Measurements from ENCODE around the gene SLC25A43.
"Not testable (repeated sequence)": the region's sequence is repeated elsewhere in the genome, so short reads cannot be mapped to it uniquely, and the experiment has no call there.

SLC25A43 gene

DNA sequence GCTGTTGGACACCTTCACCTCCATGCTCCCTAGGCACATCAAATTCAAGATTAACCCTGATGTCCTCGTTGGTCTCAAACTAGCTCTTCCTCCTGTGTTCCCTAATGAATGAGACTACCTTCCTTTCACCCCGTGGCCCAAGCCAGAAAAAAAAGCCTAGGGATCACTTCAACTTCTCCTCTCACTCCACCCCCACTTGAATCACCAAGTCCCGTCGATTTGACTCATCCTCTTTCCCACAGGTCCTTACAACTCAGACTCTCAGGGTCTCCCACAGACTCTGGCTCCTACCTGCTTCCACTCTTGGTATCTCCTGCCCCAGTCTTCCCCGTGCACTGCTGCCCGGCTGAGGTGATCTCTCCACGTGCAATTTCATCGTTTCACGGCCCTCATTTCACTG is 8.5 kb downstream of the SLC25A43 start:
- no peak for DNase-seq (ENCODE audit: low read depth, low spot score)

DNA sequence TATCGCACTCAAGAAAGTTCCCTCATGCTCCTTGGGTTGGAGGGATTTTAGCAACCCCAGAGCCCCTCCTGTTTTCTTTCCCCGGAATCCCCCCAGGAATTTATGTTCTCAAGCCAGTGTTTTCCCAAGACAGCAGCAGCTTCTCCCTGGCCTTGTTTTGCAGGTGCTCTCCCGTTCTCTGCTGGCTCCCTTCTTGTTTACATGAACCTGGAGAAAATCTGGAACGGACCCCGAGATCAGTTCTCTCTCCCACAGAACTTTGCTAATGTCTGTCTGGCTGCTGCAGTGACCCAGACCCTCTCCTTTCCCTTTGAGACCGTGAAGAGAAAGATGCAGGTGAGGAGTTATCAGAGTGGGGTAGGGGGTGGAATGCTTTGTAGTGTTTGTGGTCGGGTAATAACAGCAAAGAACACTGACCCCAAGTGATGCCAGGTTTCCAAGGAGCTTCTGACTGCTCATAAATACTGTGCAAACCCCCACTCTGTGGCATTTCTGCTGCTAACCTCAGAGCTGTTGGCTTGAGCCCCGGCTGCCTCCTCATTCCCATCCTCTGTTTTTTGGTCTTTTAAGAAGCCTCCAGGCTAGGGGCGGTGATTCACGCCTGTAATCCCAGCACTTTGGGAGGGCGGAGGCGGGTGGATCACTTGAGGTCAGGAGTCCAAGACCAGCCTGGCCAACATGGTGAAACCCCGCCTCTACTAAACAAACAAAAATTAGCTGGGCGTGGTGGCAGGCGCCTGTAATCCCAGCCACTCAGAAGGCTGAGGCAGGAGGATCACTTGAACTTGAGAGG is 11.1 kb downstream of the SLC25A43 start:
- no peak for DNase-seq (ENCODE audit: low read depth, low spot score)

DNA sequence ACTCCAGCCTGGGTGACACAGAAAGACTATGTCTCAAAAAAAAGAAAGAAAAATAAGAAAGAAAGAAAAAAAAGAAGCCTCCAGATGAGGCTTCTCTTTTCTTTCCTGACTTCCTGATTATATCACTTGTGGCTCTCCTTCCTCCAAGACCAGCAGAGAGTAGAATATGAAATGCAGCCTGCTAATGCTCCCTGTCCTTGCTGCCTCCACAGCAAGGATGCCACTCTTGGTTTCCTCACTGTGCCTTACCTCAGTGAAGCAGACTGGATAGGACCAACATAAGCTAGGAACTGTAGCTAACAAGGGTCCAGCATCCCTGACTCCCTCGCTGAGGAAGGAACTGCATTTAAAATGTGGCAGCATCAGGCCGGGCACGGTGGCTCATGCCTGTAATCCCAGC is 11.7 kb downstream of the SLC25A43 start:
- no peak for DNase-seq (ENCODE audit: low read depth, low spot score)

DNA sequence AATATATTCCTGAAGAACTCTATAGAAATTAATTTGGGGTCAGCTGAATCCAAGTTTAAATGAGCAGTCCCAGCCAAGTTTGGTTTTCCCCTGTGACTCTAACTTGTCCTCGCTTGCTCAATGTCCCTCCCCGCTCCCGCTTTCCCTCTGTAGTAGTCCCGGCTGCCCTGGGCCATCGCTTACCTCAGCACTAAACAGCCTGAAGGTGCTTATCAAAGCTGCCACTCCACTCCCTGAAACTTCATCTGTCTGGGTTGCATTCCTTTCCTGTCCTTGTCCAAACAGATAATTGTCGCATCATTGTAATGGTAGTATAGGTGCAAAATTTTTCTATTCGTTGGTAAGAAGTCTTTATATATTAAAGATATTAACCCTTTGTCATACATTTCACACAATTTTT is 12.8 kb downstream of the SLC25A43 start:
- no peak for DNase-seq (ENCODE audit: low read depth, low spot score)

DNA sequence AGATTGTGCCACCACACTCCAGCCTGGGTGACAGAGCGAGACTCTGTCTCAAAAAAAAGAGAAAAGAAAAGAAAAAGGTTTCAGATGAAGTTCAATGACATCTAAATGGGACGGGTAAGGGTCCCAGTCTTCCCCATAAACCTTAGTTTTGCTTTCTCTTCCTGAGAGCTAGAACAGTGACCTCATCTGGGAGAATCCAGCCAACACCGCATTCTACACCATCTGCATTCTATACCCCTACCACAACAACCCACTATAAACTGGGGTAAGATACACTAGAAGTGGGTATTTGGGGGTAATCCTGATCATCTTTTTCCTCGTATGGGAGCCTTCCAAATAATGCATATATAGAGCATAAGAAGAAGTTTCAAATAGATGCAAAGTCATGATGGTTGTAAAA is 18.2 kb downstream of the SLC25A43 start:
- DNase-seq (ENCODE audit: low read depth, low spot score), result no peak

DNA sequence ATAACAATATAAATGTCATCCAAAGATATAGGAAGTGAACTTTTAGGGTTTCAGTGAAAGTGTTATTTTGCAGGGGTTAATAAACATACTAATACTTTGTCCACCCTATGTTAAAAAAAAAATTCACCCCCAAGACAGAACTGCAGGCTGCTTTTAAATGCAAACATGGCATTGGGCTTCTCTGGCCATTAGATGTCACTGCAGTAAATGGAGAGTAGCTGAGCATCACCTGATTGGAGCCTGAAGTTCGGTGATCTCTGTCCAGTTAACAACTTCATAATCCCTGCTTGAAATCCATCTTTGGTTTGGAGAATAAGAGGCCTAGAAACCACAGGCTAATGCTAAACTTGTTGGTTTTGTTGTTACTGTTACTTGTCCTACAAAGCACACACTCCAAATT is 18.7 kb downstream of the SLC25A43 start:
- DNase-seq (ENCODE audit: low read depth, low spot score), result no peak

DNA sequence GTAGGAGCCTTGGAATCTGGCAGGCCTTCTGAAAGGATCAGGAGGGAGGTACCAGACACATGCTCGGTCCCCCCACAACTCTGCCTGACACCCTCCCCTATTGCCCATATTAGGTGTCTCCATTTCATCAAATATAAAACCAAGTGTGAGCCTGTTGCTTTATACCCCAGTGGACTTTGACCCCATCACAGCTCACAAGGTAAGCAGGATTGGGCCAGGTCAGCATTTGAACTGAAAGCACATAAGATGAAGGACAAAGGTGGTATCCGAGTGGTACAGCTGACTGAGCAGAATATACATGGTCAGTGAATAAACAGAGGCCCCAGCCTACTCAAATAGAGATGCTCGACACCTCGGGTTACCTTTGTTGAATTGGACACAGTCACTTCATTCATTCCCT is 20.0 kb downstream of the SLC25A43 start:
- DNase-seq (ENCODE audit: low read depth, low spot score), result no peak

DNA sequence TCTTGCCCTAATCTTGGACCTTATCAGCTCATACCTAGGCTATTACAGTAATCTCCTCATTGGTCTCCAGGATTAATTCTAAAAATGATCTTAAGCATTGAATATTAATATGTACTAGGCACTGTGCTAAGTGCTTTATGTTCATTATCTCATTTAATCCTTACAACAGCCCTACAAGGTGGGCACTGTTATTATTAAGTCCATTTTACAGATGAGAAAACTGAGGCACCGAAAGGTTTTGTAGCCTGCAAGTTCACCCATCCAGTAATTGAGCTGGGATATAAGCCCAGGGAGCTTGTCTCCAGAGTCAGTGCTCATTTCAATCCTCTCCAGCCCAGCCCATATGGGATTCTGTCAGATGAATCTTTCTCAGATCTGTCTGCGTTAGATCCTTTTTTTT is 20.8 kb downstream of the SLC25A43 start:
- no peak for DNase-seq (ENCODE audit: low read depth, low spot score)

DNA sequence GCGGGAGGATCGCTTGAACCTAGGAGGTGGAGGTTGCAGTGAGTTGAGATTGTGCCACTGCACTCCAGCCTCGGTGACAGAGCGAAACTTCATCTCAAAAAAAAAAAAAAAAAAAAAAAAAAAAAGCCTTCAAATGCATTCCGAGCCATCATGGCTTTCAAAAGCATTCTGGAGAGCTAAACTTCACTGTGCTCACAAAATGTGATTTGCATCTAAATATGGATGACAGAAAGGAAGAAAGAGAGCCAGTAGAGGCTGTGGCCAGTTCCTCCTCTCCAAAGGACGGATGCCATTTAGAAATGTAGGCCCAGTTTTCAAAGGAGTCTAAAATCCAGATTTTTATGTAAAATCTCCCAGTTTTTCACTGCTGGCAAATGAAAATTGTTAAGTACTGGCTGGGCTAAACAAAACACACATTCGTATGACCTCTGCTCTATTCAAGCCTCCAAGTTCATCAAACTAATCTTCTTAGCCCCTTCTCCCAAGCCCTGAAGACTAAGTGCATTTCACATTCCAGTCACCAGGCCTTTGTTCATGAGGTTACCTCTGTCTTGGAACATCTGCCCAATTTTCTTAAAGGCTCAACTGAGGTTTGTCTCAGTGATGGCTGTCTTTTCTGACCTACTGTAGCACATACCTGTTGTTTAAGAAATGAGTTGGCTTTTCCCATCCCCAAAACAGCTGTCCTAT is 22.0 kb downstream of the SLC25A43 start:
- DNase-seq (ENCODE audit: low read depth, low spot score), result no peak

DNA sequence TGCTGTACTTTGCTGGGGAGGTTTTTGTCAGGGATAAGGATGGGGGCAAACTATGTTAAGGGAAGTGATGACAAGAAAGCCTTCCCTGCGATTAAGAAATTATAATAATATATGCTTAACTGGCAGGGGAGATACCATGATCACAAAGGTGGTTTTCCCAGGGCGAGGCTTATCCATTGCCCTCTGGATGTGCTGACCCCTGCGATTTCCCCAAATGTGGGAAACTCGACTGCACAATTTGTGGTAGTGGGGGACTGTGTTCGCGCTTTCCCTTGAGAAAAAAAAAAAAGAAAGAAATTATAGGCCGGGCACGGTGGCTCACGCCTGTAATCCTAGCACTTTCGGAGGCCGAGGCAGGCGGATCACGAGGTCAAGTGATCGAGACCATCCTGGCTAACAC is 24.5 kb downstream of the SLC25A43 start:
- no peak for DNase-seq (ENCODE audit: low read depth, low spot score)

DNA sequence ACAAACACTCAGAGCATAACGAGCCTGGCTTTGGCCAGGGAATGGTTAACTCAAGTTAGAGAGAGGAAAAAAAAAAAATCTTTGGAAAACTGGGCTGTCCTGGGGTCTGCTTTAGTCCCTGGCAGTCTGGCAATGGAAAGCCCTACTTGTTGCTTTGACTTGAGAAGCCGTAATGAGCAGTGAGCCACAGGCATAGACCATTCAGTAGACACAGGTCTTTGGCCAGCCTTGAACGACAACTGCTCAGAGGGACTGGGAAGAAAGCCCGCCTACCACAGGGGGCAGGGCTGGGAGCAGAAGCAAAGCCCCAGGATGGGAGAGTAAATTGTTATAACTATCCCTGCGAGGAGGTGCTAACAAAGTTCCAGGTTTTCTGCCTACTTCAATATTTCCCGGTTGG is 25.9 kb downstream of the SLC25A43 start:
- no peak for DNase-seq (ENCODE audit: low read depth, low spot score)

DNA sequence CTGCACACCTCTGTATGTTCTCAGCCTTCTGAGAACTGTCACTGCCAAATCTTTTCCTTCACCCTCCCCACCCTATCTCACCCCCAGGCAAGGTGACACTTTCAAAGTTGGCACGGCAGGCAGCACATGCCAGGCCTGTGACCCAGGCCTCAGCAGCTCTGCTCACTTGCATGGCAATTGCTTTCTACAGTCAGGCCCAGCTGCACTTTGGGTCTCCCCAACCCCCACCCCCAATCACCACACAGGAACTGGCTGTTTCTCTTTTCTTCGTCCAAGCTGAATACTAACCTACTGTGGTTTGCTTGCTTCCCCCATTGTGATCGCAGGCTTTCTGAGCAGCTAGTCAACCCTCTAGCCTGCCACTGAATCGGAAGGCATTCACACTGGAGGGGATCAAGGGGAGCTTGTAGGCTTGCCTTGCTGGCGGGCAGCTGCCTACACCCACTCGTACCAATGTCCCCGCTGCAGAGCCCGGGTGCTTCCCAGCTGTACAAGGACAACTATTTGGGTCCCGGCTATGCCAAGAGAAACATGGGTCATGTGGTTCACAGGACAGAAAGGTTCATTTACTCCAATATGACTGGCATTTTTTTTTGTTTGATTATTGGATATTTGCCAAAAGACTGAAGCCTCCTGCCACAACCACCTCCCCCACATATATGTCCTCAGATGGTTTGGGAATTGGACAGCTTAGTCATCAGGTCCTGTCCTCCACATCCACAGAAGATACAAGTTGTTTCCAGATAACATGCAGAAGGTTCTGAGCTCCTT is 28.1 kb downstream of the SLC25A43 start:
- no peak for DNase-seq (ENCODE audit: low read depth, low spot score)

DNA sequence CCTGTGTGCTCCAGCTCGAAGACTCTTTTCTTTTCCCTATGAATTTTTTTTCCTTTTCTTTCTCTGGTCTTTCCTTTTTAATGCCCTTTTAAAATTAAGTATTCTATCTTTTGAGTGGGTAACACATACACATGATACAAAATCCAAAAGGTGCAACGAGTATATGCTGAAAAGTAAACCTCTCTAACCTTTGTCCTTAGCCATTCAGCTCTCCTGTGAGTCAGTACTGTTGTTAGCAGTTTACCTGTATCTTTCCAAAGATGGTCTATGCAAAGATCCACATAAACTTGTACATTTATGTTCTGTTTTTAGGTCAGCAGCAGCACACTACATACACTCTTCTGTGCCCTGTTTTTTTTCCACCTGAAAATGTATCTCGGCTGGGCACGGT is 28.7 kb downstream of the SLC25A43 start:
- no peak for DNase-seq (ENCODE audit: low read depth, low spot score)

DNA sequence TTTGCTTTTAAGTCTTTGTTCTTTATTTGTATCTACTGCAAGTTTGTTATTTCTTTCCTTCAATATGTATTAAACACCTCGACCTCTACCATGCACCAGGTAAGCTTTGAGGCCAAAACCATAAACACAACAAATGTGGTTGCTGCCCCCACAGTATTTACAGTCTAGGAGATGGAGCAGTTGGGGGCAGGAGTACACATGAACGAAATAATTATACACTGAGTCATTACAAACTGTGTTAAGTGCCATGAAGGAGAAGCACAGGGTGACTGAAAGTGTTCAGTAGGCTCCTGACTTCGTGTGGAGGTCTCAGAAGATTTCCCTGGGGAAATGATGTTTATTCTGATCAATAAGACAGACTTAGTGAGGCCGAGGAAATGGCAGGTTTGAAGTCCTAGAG is 30.3 kb downstream of the SLC25A43 start:
- DNase-seq (ENCODE audit: low read depth, low spot score), result no peak

DNA sequence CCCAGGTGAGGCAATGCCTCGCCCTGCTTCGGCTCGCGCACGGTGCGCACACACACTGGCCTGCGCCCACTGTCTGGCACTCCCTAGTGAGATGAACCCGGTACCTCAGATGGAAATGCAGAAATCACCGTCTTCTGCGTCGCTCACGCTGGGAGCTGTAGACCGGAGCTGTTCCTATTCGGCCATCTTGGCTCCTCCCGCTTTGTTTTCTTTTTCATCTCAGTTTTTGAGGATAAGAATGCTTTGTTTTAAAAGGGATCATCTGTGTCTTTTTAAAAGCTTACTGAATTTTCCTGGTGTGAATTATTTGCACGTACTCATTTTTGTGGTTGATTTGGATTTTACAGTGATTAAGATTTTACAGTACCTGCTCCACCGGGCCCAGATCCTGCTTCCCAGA is 42.2 kb downstream of the SLC25A43 start:
- not testable (repeated sequence) for DNase-seq (ENCODE audit: low read depth, low spot score)

DNA sequence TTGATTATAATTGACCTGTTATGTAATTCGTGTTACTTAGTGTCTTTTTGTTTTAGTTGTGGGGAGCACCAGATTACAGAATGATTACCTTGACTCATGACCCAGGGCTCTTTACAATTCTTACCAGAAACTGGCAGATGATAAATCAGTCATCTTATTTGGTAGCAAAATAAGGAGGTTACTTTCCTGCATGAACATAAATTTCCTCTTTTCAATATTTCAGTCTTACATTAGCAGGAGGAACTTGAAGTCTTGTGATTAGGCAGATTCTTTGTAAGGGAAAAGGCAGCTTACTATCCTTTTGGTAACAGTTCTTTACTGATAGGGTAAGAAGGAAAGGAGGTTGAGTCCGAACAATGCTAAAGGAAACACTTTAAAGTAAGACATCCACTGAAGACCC is 43.1 kb downstream of the SLC25A43 start:
- no peak for DNase-seq (ENCODE audit: low read depth, low spot score)

DNA sequence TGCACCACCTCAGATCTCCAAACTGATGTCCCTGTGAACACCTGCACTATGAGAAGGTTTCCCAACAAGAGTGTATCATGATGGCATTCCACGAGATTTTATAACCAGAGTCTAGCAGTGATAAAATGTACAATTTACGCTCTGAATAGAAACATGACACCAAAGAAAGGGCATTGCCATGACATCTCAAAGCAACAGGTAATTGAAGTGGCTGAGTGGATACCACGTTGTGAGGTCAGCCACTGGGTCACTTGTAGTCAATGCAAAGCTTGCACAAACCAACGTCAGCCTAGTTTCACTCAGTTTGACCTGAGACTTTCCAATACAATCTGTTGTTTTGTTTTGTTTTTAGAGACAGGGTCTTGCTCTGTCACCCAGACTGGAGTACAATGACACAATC is 54.1 kb downstream of the SLC25A43 start:
- DNase-seq (ENCODE audit: low read depth, low spot score), result no peak

DNA sequence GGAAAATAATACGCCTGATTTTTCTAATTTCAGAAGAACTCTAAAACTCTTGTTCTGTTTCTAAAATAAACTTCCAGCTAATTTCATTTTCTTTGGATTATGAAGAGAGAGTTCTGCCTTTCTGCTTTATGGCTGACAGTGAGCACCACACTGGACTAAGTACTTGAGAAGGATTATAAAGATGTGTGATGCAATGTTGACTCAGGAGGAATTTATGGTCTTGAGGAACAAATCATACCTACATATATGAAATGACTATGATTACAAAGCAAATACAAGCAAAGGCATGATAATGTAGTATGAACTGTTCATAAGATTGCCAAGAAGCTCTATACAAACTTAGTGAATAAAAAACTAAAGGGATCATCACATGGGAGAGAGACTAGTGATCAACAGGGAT is 56.1 kb downstream of the SLC25A43 start:
- DNase-seq (ENCODE audit: low read depth, low spot score), result no peak

DNA sequence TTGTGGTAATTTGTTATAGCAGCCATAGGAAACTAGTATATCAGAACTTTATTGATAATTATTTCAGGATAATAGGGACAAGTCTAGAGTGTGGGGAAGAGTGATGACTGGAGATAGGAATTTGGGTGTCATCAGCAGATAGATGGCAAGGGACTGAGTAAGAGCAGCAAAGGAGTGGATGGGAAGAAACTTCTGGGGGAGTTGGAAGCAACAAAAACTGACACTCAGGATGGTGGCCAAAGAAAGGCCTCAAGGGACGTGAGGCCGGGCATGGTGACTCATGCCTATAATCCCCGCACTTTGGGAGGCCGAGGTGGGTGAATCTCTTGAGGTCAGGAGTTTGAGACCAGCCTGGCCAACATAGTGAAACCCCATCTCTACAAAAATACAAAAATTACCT is 60.0 kb downstream of the SLC25A43 start:
- DNase-seq (ENCODE audit: low read depth, low spot score), result no peak

DNA sequence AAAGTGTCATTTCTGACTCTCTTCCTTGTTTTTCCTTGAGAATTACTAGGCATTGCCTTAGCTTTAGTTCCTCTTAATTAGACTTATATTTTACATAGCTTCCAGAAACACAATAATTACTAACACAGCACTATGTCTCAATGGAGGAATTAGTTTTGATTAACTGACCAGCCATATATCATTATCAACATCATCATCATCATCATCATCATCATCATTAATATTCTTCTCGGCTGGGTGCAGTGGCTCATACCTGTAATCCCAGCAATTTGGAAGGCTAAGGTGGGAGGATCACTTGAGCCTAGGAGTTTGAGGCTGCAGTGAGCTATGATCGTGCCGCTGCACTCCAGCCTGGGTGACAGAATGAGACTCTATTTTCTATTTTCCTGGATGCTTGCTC is 66.4 kb downstream of the SLC25A43 start:
- DNase-seq (ENCODE audit: low read depth, low spot score), result no peak

DNA sequence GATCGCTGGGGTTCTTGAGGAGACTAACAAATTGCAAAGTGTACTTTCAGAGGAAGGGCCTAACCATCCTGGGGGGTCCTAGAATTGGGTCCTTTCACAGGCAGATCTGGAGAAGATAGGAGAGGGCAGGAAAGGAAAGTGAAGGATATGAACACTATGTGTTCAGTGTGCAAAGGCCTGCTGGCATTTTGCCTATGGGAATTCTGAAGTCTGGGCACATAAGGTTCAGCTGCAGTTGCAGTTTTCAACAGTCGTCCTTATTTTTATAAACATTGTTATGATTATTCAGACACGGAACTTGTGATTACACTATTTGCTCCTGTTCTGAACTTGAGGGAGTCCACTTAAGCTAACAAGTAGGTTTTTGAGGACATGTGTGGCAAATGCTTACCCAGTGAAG is 67.8 kb downstream of the SLC25A43 start:
- no peak for DNase-seq (ENCODE audit: low read depth, low spot score)

DNA sequence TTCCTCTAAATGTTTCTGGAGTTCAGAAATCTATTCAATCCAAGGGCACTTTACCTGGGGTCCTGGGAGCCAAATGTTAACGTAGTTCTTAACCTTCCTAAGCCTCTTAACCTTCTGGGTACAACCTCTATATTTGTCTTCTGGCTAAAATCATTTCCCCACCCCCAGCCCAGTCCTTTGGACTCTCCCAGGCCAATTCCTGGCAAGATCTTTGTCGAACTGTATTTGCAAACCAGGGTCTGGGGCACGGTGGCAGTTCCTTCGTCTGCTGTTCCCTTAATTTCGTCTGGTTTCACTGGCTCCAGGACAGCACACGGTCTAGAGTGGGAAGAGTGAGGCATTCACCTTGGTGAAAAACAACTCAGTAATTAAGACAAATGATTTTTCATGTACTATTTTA is 68.3 kb downstream of the SLC25A43 start:
- no peak for DNase-seq (ENCODE audit: low read depth, low spot score)
